WTC11 (cell line): Measurements from ENCODE around the gene ATP11A.

Source experiments
- CBFB ChIP-seq: sonication (generic); formaldehyde crosslinking; IDR thresholded peaks from 2 replicates; pipeline ENCODE4 v1.8.1; 2022; ENCODE audit warnings: mild to moderate bottlenecking, low read depth, missing genetic modification reagents
- ESRRA ChIP-seq: sonication (generic); formaldehyde crosslinking; IDR thresholded peaks from 2 replicates; pipeline ENCODE4 v1.8.1; 2022; ENCODE audit warnings: mild to moderate bottlenecking, missing genetic modification reagents, borderline replicate concordance
- KAT7 ChIP-seq: sonication (generic); formaldehyde crosslinking; IDR thresholded peaks from 2 replicates; pipeline ENCODE4 v1.8.1; 2023; ENCODE audit warnings: missing genetic modification reagents, mild to moderate bottlenecking, borderline replicate concordance
- NR2C2 ChIP-seq: sonication (generic); formaldehyde crosslinking; IDR thresholded peaks from 2 replicates; pipeline ENCODE4 v1.8.0; 2022; ENCODE audit warnings: mild to moderate bottlenecking, missing genetic modification reagents
- SMAD3 ChIP-seq: sonication (generic); formaldehyde crosslinking; IDR thresholded peaks from 2 replicates; pipeline ENCODE4 v1.8.0; 2022; ENCODE audit warnings: missing genetic modification reagents, mild to moderate bottlenecking, borderline replicate concordance
- TCF7 ChIP-seq: sonication (generic); formaldehyde crosslinking; IDR thresholded peaks from 2 replicates; pipeline ENCODE4 v1.8.0; 2022; ENCODE audit warnings: mild to moderate bottlenecking, low read depth, missing genetic modification reagents, moderate library complexity
- TEAD1 ChIP-seq: sonication (generic); formaldehyde crosslinking; IDR thresholded peaks from 2 replicates; pipeline ENCODE4 v1.8.0; 2022; ENCODE audit warnings: mild to moderate bottlenecking, missing genetic modification reagents
- TP53 ChIP-seq: sonication (generic); formaldehyde crosslinking; IDR thresholded peaks from 2 replicates; pipeline ENCODE4 v1.8.1; 2023; ENCODE audit warnings: mild to moderate bottlenecking, missing genetic modification reagents
- ZNF138 ChIP-seq: sonication (generic); formaldehyde crosslinking; conservative IDR thresholded peaks from 2 replicates; pipeline ENCODE4 v1.8.1; 2022; ENCODE audit warnings: mild to moderate bottlenecking, moderate library complexity, missing genetic modification reagents
- ZNF232 ChIP-seq: sonication (generic); formaldehyde crosslinking; IDR thresholded peaks from 2 replicates; pipeline ENCODE4 v1.8.0; 2022; ENCODE audit warnings: mild to moderate bottlenecking, missing genetic modification reagents
- TF ChIP-seq, protein P1 (sequence below): fragments of 200-600 bp; IDR thresholded peaks from 2 replicates; pipeline ENCODE4 v1.8.0; 2022; ENCODE audit warnings: antibody characterized with exemption
- TF ChIP-seq, protein P2 (sequence below): sonication (generic); formaldehyde crosslinking; IDR thresholded peaks from 2 replicates; pipeline ENCODE4 v1.8.0; 2022; ENCODE audit warnings: mild to moderate bottlenecking, missing genetic modification reagents

DNA sequence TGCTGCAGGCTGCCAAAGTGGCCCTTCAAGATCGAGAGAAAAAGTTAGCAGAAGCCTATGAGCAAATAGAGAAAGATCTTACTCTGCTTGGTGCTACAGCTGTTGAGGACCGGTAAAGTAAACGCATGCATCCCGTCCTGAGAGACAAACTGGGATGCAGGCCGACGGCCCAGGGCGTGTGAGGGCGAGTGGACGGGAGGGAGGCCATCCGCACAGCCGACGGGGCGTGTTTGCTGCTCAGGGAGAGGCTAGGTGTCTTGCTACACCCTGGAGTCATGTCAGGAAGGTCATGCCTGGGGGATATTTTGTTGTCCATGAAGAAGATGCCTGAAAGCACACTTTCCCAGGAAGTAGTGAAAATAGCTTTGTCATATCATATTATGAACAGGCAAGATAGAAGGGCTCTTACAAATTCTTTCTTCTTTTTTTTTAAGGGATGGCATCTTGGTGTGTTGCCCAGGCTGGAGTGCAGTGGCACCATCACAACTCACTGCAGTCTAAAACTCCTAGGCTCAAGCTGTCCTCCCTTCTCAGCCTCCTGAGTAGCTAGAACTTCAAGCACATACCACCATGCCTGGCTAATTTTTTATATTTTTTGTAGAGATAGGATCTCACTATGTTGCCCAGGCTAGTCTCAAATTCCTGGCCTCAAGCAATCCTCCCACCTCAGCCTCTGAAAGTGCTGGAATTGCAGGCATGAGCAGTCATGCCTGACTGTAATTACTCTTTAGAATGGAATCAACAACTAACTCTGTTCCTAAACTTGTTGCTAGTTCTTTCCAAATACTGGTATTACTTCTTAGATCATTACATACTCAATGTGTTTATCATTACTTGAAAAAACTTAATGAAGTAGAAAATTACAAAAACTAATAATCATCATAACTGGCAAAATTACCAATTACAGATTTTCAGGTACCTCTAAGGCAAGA lies 161.5 kb downstream of the ATP11A start:
- TF ChIP-seq, protein P1, sequence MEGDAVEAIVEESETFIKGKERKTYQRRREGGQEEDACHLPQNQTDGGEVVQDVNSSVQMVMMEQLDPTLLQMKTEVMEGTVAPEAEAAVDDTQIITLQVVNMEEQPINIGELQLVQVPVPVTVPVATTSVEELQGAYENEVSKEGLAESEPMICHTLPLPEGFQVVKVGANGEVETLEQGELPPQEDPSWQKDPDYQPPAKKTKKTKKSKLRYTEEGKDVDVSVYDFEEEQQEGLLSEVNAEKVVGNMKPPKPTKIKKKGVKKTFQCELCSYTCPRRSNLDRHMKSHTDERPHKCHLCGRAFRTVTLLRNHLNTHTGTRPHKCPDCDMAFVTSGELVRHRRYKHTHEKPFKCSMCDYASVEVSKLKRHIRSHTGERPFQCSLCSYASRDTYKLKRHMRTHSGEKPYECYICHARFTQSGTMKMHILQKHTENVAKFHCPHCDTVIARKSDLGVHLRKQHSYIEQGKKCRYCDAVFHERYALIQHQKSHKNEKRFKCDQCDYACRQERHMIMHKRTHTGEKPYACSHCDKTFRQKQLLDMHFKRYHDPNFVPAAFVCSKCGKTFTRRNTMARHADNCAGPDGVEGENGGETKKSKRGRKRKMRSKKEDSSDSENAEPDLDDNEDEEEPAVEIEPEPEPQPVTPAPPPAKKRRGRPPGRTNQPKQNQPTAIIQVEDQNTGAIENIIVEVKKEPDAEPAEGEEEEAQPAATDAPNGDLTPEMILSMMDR: no peak
- TF ChIP-seq KAT7: no peak
- TF ChIP-seq TCF7: no peak
- no peak for TF ChIP-seq SMAD3 (CRISPR knock-in tag)
- TF ChIP-seq NR2C2 (CRISPR knock-in tag): no peak
- no peak for TF ChIP-seq TP53 (CRISPR knock-in tag)
- no peak for TF ChIP-seq ESRRA (CRISPR knock-in tag)
- TF ChIP-seq TEAD1: no peak
- TF ChIP-seq CBFB (CRISPR knock-in tag): no peak
- no peak for TF ChIP-seq ZNF138 (CRISPR knock-in tag)
- TF ChIP-seq ZNF232: no peak
- TF ChIP-seq, protein P2, sequence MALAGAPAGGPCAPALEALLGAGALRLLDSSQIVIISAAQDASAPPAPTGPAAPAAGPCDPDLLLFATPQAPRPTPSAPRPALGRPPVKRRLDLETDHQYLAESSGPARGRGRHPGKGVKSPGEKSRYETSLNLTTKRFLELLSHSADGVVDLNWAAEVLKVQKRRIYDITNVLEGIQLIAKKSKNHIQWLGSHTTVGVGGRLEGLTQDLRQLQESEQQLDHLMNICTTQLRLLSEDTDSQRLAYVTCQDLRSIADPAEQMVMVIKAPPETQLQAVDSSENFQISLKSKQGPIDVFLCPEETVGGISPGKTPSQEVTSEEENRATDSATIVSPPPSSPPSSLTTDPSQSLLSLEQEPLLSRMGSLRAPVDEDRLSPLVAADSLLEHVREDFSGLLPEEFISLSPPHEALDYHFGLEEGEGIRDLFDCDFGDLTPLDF: no peak
